GM18907 (cell line): ENCODE results near the gene HEPN1.
A peak's percentile ranks its signal among the peaks of the same experiment; 100 is the strongest.

ENCODE experiments used
- ATAC-seq: cut with Tn5 transposase; IDR thresholded peaks from one replicate; pipeline ENCODE4 v1.9.1; 2021; ENCODE audit warnings: mild to moderate bottlenecking, moderate library complexity; ENCODE audit not compliant: unreplicated experiment

Gene HEPN1

DNA sequence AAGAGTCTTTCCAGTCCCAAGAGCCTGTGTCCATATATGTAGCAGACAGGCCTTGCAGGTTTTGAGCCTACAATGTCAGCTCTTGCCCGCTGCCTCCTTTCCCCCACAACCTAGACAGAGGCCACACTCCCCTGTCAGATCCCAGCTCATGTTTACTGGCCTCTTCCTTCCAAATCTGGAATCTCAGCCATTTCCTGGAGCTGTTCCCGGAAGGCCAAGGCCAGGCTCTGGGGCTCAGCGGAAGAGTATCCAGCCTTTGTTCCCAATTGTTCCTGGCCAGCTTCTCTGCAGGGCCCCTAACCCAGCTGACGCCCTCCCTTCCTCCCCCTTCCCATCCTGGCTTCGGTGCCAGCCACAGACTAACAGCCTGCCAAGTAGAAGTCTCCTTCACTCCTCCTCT lies 20.3 kb upstream of the HEPN1 start:
- no peak for ATAC-seq

- ATAC-seq = no peak
Observed at GRCh38 chr11:124899383-124900145, 19.5 kb upstream of the HEPN1 start.

DNA sequence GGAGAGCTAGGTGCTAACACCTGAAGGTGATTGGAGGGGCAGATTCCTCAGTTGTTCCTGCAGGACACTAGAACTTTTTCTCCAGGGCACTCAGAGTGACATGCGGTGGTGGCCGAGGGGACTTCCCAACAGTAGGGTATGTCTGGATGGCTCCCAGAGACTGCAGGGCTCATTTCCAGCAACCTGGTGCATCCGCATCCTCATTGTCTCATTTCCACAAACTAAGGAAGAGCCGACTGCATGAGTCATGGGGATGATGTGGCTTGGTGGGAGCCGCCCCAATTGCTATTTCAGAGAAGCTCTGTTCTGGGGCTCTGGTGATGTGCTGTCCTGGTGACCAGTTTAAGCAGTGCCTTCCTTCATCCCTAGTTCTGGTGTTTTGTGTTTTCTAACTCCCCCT lies 18.6 kb upstream of the HEPN1 start:
- ATAC-seq = no peak

DNA sequence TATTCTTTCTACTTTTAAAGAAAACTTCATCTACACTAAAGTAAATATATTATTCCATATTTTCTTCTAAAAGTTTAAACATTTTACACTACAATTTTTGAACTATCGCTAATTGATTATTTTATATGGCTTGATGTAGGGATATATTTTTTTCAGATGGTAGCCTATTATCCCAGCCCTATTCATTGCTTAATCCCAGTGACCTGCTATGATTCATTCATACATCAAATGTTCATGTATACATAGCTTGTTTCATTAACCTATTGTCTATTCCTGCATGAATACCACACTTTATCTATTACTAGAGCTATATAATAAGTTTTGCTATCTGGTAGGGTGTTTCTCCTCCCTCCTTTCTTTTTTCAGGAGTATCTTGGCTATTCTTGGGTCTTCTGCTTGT lies 16.4 kb upstream of the HEPN1 start:
- no peak for ATAC-seq

GRCh38 chr11:124915541-124916369 lies 3.3 kb upstream of the HEPN1 start:
- no peak for ATAC-seq

- ATAC-seq = no peak
Observed at GRCh38 chr11:124916370-124916710, 2.7 kb upstream of the HEPN1 start.

DNA sequence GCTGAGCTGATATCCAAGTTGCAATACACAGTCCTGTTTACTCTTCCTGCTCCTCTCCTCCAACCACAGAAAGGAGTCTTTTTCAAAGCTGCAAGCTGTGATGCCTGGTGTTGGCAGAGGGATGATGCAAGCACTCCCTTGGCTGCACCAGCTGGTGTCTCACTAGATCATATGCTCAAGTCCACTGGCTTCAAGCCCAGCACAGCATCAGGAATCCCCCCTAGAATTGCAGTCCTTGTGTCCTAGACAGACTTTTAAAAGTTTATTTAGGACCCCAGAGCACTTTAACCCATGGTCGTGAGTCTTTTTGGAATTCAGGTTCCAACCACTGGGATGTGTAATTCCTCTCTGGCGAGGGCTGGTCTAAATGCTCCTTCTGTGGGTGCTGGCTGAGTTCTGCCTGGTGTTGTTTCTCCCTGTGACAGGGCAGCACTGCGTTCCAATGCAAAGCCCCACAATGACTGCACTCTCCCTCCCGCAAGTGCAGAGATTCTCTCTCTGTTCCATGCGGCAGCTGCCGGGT lies 1.9 kb upstream of the HEPN1 start:
- no peak for ATAC-seq

- ATAC-seq = no peak
Observed at GRCh38 chr11:124919898-124920297, 848 bp downstream of the HEPN1 start.

DNA sequence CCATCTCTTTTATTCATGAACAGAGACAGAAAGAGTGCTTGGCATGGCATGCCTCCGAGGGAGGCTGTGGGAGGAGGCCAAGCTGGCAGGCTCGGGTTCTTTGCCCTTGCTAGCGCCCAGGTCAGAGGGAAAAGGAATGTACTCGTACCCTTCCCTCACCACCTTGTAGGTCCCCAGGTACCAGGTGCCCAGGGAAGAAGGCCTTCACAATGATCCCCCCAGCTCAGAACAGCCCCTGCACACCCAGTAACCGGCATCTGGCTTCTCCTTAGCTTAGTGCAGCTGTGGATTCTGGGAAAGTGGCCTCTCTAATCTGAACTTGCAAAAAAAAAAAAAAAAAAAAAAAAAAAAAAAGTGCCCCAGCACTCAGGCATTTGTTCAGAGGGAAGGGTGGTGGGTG lies 1.3 kb downstream of the HEPN1 start:
- ATAC-seq = no peak

GRCh38 chr11:124920870-124921609 lies 2.0 kb downstream of the HEPN1 start:
- ATAC-seq = peak; percentile 69

DNA sequence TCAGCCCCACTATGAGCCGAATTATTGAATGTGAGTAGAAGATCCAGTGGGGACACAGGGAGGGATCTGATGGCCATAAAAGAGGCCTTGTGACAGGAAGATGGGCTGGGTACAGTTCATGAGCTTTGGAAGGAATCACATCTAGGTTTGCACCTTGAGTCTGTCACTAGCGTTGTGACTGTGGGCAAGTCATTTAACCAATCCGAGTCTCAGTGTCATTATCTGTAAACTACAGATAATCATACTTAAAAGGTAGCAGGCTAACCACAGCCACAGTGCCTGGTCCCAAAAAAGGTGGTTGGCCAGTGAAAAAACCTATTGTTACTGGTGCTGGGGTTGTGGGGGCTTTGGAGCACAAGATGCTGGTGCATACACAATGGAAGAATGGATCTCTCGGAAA lies 3.8 kb downstream of the HEPN1 start:
- ATAC-seq = no peak

- no peak for ATAC-seq
Observed at GRCh38 chr11:124923296-124923695, 4.2 kb downstream of the HEPN1 start.

DNA sequence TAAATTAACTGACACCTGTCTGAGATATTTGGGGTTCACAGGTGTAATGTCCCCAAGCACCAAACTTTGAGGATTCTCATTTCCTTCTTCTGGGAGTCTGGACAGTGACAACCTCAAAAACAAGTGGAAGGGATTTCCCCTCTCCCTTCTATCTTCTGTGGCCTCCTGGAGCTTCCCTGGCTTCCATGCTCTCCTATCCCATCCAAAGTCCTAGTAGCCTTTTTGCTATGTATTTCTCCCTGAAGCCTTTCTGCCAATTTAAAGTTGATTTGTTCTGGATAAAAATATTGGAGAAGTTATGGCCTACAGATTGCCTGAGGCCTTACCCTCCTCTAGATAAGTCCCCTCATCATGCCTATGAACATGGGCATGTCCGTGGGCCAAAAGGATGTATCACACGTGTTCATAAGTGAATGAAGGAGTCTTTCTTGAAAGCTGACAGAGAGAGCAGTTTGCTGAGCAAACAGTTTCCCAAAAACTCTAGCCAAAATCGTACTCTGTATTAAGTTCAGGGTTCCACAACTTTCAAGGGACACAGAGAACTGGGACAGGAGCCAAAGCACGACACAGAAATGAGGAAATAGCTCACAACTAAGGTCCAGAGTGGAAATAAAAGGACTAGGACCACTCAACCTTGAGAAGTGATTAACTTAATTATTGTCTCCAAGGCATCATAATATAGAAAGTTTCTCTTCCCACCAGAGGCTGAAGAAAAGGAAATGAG lies 10.1 kb downstream of the HEPN1 start:
- no peak for ATAC-seq

DNA sequence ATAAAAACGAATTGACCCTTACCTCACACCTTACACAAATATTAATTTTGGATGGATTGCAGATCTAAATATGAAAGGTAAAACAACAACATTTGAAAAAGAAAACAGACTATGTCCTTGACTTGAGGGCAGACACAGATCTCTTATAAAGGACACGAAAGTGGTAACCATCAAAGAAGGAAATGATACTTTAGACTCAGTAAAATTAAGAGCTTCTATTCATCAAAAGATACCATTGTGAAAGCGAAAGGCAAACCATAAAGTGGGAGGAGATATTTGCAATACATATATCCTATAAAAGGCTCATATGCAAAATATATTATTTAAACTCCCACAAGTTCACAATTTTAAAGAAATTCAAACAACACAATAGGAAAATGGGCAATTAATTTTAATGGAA lies 11.7 kb downstream of the HEPN1 start:
- peak; percentile 66 for ATAC-seq

GRCh38 chr11:124934862-124935547 lies 16.0 kb downstream of the HEPN1 start:
- no peak for ATAC-seq

GRCh38 chr11:124935548-124936514 lies 16.8 kb downstream of the HEPN1 start, which contains the start of gene HEPACAM:
Gene HEPACAM, minus strand, starts transcription at chr11:124936047. Its CDS starts 41 bp downstream, at chr11:124936006.
- ATAC-seq = no peak

DNA sequence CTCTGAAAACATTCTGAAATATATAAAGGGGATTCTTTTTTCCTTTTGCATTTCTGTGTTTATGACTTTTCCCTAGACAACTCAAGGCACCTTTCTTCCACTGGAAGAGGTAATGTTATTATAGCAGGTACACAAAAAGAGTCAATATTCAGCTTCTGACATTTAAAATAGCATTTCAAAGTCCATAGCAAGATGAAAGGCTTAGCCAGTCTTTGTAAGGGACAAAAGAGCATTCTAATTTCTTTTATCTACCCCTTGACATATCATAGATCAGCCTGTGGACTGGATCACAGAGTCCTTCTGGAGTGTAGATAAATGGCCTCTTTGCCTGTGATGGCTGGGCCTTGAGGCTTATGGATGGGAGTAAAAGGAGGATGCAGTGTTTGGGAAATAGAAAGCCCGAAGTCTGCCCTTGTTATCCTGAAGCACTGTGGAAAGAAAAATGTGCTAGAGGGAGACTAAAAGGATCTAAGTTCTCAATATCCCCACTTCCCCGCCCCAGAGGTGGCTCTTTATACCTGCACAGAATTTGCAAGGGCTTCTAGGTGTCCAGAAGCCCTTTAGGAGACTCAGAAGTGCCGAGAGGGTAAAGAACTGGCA lies 18.4 kb downstream of the HEPN1 start:
- ATAC-seq = no peak

GRCh38 chr11:124938206-124938765 lies 19.2 kb downstream of the HEPN1 start:
- no peak for ATAC-seq
